Activated T-helper 17 cell treated with anti-CD3 and anti-CD28 coated beads, Interleukin-2, amount 50 U/mL, for 72 hours (primary cell): Measurements from ENCODE around the gene ATXN1L. TPM values are rescaled to one million over a fixed set of nuclear protein-coding genes. Genes with fewer than 3 reads are reported as not detected.
"Not testable (repeated sequence)": the region's sequence is repeated elsewhere in the genome, so short reads cannot be mapped to it uniquely, and the experiment has no call there.

ENCODE experiments used
- ATAC-seq: fragments of 150-1000 bp; cut with Tn5 transposase; replicated peaks from 2 replicates; pipeline ENCODE4 v1.10.0; 2021; ENCODE audit warnings: mild to moderate bottlenecking, moderate library complexity
- H3K27ac Mint-ChIP-seq: one replicate; pipeline ENCODE4 v1.8.0; 2022; ENCODE audit warnings: mixed read lengths
- H3K27me3 Mint-ChIP-seq: one replicate; pipeline ENCODE4 v1.8.0; 2022; ENCODE audit warnings: mixed read lengths
- H3K36me3 Mint-ChIP-seq: one replicate; pipeline ENCODE4 v1.8.0; 2022; ENCODE audit warnings: low read depth, mild to moderate bottlenecking, mixed read lengths
- H3K4me1 Mint-ChIP-seq: one replicate; pipeline ENCODE4 v1.8.0; 2022; ENCODE audit warnings: mixed read lengths
- H3K4me3 Mint-ChIP-seq: one replicate; pipeline ENCODE4 v1.8.0; 2022; ENCODE audit warnings: mild to moderate bottlenecking, mixed read lengths
- H3K9me3 Mint-ChIP-seq: one replicate; pipeline ENCODE4 v1.8.0; 2022; ENCODE audit warnings: mixed read lengths
- total RNA-seq, 2 donors: library from RNA; stranded (reverse); gene quantifications; one replicate each; pipeline ENCODE4 v1.2.3, GENCODE V29; 2022

Gene ATXN1L
- total RNA-seq, 2 donors from 2014 or later: 18.2 to 27.3 TPM

DNA sequence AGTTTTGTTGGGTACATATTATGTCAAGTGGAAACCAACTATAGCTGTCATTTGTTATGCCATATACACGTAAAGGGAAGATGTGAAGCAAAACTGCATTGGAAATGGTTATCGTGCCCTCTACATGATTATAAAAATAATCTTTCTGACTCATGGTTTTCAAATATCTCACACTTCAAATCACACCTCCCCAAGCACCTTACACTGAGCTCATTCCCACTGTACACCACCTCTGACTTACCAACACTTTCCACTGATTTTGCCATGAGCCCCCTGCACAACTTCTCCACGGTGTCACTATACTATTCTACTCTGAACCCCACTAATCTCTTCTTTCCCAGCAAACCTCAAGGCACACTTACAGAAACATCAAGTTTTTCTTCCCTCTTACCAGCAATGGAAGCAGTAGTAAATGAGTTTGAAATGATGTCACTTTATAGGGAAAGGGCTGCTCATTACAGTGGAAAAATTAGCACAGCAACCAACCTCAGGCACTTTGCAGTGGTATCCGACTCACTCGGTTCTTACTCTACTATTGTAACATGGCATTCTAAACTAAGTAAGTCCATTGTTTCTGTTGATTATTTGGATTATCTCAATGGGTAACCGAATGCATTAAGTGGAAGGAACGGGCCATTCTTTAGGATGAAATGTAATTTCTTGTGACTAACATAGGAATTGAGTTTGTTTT lies 19.5 kb downstream of the ATXN1L start:
- H3K4me1 Mint-ChIP-seq: peaks cover 4% of the 10 kb centered on the region
- peak; percentile 53 for ATAC-seq
- H3K27me3 Mint-ChIP-seq: no peaks in the 10 kb centered on the region
- no peak overlapping the region for H3K27ac Mint-ChIP-seq
- H3K36me3 Mint-ChIP-seq: peaks cover 76% of the 10 kb centered on the region
- H3K4me3 Mint-ChIP-seq: no peak overlapping the region
- H3K9me3 Mint-ChIP-seq: no peaks in the 10 kb centered on the region

DNA sequence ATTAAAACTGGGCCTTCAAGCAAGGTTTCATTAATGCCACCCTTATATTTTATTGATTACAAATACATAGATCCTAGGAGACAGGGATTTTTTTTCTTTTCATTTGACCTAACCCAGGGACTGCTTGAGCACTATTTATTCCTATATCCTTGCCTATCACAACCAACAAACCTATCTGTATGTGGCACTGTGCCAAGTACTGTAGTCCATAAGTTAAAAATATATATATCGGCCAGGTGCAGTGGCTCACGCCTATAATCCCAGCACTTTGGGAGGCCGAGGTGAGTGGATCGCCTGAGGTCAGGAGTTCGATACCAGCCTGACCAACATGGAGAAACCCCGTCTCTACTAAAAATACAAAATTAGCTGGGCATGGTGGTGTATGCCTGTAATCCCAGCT lies 21.4 kb downstream of the ATXN1L start:
- H3K27ac Mint-ChIP-seq, ATAC-seq, H3K9me3 Mint-ChIP-seq, H3K27me3 Mint-ChIP-seq, H3K4me3 Mint-ChIP-seq, H3K4me1 Mint-ChIP-seq: not testable (repeated sequence)
- H3K36me3 Mint-ChIP-seq: peaks cover 59% of the 10 kb centered on the region

DNA sequence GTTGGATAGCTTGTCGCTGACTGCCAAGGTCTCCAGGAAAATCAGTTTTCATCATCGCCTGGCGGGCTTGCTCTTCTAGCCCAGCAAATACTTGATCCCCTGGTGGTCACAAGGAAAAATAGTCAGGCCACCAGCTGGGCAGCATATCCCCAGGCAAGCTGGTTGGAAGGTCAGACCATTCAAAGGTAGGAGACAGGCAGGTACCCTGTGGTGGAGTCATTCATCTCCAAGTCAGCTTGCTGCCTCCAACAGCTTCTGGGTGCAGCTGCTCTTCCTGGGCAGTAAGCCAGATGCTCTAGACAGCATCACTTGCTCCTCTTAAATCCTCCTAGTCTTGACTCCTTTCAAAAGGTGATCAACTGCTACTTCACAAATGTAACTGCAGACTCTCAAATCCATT lies 22.2 kb downstream of the ATXN1L start:
- no peaks in the 10 kb centered on the region for H3K27me3 Mint-ChIP-seq
- peaks cover 11% of the 10 kb centered on the region for H3K4me1 Mint-ChIP-seq
- no peaks in the 10 kb centered on the region for H3K9me3 Mint-ChIP-seq
- H3K27ac Mint-ChIP-seq: no peak overlapping the region
- ATAC-seq: no peak
- no peak overlapping the region for H3K4me3 Mint-ChIP-seq
- H3K36me3 Mint-ChIP-seq: peaks cover 53% of the 10 kb centered on the region

DNA sequence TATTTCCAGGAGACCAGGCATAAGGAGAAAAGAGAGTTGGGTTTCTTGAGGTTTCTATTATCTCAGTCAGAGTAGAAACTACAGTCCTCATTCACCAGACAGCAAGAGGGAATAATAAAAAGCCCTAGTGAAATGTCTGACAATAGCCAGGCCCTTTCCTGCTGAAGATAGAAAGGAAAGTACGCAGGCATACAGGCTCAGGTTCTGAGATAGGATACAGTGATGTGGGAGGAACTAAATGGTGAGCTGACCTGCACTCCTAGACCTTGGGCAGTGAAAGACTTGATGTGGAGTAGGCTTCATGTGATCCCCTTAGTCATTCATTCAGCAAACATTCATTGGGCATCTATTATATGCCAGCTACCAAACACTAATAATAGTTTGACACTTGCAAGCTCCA lies 23.3 kb downstream of the ATXN1L start:
- no peaks in the 10 kb centered on the region for H3K27me3 Mint-ChIP-seq
- ATAC-seq: no peak
- H3K4me1 Mint-ChIP-seq: peaks cover 15% of the 10 kb centered on the region
- H3K27ac Mint-ChIP-seq: no peak overlapping the region
- no peak overlapping the region for H3K4me3 Mint-ChIP-seq
- H3K36me3 Mint-ChIP-seq: peaks cover 48% of the 10 kb centered on the region
- H3K9me3 Mint-ChIP-seq: no peaks in the 10 kb centered on the region

DNA sequence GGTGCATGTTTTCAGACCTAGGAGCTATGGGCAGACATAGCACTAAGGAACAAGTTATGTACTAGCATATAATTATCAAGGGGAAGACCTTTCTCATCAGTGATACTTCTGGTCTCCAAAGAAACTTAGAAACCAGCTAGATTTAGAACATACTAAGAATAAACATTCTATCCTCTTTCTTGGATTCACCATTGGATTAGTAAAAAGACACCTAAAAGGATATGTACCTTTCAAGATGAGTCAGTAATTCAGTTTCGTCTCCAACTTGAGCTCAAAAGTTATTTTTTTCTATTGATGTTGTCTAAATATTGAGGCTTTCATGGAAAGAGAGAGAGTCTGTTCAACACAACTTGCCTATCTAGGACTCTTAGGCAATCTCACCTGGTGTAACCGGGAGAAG lies 25.0 kb downstream of the ATXN1L start:
- no peaks in the 10 kb centered on the region for H3K9me3 Mint-ChIP-seq
- peak; percentile 58 for ATAC-seq
- peaks cover 15% of the 10 kb centered on the region for H3K4me1 Mint-ChIP-seq
- peaks cover 43% of the 10 kb centered on the region for H3K36me3 Mint-ChIP-seq
- H3K27me3 Mint-ChIP-seq: no peaks in the 10 kb centered on the region
- H3K27ac Mint-ChIP-seq: peak overlapping the region; percentile 73
- no peak overlapping the region for H3K4me3 Mint-ChIP-seq

DNA sequence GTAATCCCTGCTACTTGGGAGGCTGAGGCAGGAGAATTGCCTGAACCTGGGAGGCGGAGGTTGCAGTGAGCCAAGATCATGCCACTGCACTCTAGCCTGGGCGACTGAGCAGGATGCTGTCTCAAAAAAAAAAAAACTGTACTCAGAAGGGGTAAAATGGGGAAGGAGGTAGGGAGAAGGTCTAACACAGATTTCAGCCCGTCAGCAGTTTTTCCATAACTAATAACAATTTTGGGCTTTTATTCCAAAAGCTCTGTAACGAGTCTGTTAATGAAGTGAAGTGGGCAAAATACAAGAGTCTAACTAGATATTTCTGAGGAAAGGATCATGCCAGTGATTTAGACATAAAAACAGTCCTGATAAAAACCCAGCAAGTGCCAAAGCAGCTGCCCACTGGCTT lies 27.4 kb downstream of the ATXN1L start:
- H3K36me3 Mint-ChIP-seq: peaks cover 34% of the 10 kb centered on the region
- peak overlapping the region; percentile 38 for H3K27ac Mint-ChIP-seq
- H3K9me3 Mint-ChIP-seq: no peaks in the 10 kb centered on the region
- no peak for ATAC-seq
- H3K4me1 Mint-ChIP-seq: peaks cover 15% of the 10 kb centered on the region
- no peak overlapping the region for H3K4me3 Mint-ChIP-seq
- H3K27me3 Mint-ChIP-seq: no peaks in the 10 kb centered on the region

DNA sequence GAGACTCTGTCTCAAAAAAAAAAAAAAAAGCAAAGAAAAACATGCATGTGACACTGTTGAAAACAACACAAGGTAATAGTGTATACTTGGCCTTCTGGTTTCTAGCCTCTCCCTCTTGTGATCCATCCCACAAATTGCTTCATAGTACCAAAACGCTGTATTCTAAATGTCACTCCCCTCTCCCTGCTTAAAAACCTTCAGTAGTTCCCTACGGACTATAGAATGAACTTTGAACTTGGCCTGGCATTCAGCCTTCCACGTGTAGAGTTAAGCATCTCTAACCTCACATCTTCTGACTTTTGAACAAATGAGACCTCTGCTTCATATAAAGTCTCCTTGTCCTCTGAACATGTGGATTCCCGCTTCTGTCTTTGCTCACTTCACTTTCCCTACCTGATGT lies 33.1 kb downstream of the ATXN1L start:
- peaks cover 24% of the 10 kb centered on the region for H3K4me1 Mint-ChIP-seq
- ATAC-seq: no peak
- no peaks in the 10 kb centered on the region for H3K27me3 Mint-ChIP-seq
- H3K9me3 Mint-ChIP-seq: no peaks in the 10 kb centered on the region
- H3K27ac Mint-ChIP-seq: no peak overlapping the region
- H3K36me3 Mint-ChIP-seq: peaks cover 49% of the 10 kb centered on the region
- no peak overlapping the region for H3K4me3 Mint-ChIP-seq

DNA sequence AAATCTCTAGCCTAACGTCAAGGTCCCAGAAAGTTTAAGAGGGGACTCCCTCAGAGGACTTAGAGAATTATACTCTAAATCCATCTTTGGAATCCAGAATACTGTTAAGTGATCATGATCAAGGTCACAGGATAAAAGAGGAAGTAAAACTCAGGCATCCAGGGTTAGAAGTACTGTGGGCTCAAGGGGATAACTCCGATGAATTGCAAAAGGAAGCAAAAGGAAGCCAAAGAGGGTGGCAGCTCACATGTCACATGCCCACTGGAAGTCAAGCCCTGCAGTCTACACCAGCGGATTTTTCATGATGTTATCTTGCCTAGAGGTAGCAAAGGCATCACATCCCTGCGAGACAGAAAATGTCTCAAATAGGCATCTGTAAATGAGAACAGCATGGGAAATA lies 34.4 kb downstream of the ATXN1L start:
- Mint-ChIP-seq H3K36me3 (peaks cover 44% of the 10 kb centered on the region), H3K4me3 (no peak overlapping the region), H3K27ac (no peak overlapping the region), H3K4me1 (peaks cover 28% of the 10 kb centered on the region), H3K27me3 (no peaks in the 10 kb centered on the region), H3K9me3 (no peaks in the 10 kb centered on the region)
- no peak for ATAC-seq

DNA sequence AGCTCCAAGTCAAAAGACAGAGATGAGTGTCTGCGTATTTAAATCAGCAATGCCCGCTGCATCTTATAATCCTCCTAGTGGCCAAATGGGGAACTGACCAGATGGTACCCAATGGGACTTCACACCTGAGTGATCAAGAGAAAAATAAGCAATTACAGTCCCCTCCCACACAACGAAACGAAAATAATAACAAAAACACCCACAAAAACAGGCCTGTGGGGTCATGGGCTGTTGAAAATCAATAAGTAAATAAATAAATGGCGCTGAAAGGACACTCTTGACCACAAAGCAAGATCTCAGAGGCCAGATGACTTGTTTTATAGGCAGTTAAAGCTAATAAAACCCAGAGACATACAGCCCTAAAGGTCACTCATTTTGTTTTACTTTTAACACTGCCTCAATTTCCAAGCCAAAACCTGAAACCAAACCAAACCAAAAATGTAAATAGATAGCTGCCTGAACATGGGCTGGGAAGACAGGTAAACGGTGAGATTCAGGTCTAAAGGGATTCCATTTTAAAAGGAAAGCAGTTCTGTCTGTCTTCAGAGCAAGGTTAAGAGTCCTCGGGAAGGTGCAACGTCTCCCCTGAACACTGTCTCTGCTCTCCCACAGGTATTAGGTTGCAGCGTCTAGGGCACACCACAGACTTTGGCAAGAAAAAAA lies 36.9 kb downstream of the ATXN1L start:
- Mint-ChIP-seq H3K4me3 (peak overlapping the region; percentile 89), H3K4me1 (peaks cover 28% of the 10 kb centered on the region), H3K27ac (peak overlapping the region; percentile 91), H3K36me3 (peaks cover 33% of the 10 kb centered on the region), H3K9me3 (no peaks in the 10 kb centered on the region), H3K27me3 (no peaks in the 10 kb centered on the region)
- ATAC-seq: peak; percentile 64

DNA sequence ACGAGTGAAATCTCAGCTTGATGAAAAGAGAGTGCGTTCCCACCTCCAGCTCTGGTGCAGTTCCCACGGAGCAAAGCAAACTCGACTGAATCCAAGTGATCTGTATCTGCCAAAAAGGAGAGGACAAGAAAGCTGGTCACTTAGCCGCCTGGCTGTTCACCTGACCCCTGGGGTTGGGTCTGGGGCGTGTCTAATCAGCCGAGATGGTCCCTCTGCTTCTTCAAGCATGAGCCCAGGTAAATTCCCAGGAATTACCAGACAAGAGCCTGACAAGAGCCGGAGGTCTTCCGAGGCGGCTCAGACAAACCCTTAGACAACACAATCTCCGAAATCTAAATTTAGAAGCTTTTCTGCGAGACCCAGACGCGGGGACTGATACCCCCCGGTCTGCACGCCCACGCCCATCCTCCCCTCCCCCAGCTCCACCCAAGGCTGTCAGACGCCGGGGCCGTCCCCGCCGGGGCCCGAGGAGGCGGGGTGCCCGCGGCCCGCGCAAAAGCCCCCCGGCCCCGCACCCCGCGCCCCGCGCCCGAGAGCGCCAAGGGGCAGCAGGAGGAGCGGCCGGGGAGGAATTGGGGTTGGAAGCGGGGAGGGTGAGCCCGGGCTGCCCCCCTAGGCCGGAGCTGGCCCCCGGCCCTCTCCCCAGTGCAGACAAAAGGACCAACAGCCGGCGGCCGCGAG lies 37.5 kb downstream of the ATXN1L start:
- Mint-ChIP-seq H3K27ac (peak overlapping the region; percentile 91), H3K36me3 (peaks cover 29% of the 10 kb centered on the region), H3K27me3 (no peaks in the 10 kb centered on the region), H3K9me3 (no peaks in the 10 kb centered on the region), H3K4me3 (peak overlapping the region; percentile 89), H3K4me1 (peaks cover 28% of the 10 kb centered on the region)
- ATAC-seq: peak; percentile 31

DNA sequence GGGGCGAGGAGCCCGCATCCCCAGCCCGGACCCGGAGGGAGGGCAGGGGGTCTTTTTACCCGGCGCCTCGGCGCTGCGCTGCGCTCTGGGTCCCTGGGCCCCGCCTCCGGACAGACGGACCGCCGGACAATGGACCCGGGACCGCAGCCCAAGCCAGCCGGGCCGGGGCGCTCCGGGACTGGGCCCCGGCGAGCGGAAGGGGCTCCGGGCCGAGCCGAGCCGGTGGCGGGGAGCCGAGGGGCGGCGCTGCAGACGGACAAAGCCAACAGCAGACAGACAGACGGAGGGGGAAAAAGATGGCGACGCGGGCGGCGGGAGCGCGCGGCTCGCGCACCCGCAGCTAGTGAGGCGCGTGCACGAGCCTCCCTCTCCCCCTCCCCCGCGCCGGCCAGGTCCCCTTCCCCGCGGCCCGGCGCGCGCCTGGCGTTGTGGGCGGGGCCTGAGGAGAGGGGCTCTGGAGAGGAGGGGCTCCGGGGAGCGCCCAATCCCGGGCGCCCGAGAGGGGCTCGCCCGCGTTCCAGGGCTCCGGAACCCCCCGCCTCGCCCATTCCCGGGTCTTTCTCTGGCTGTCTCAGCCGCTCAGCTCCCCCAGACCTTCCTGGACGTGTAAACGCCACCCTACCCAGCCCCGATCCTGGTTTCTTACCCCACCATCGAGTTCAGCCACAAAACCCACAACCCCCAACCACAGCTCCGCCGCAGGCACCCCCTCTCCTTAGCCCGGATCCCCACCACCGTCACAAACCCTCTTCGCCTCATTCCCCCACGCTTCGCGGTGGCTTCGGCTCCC lies 38.3 kb downstream of the ATXN1L start, which contains the start of gene ZNF821:
TSS of gene ZNF821 (minus strand) at position 334 of the 790 bp plus-strand sequence. CDS start 4,236 bp downstream, outside the sequence.
- peak within 1 kb of the TSS; percentile 95 for H3K4me3 Mint-ChIP-seq
- H3K4me1 Mint-ChIP-seq: peaks cover 24% of the 10 kb centered on the region
- ATAC-seq: peak; percentile 68
- H3K36me3 Mint-ChIP-seq: peaks cover 22% of the 10 kb centered on the region
- H3K9me3 Mint-ChIP-seq: no peaks in the 10 kb centered on the region
- peak within 1 kb of the TSS; percentile 94 for H3K27ac Mint-ChIP-seq
- no peaks in the 10 kb centered on the region for H3K27me3 Mint-ChIP-seq

DNA sequence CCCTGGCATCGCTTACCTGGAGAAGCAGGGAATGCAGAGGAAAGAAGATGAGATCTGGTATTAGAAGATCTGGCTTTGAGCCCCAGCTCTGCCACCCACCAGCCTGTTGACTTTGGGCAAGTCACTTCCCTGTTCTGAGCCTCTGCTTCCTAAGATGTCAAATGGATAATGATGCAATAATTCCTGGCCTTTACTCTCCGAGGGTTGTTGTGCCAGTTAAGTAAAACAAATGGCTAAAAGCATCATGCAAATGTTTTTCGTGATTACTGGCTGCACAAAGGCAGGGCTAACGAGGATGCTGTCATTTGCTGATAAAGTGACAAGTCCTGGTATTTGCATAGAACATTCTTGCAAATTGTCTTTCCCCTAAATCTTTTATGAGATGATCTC lies 39.5 kb downstream of the ATXN1L start:
- peaks cover 12% of the 10 kb centered on the region for H3K36me3 Mint-ChIP-seq
- peak overlapping the region; percentile 94 for H3K27ac Mint-ChIP-seq
- no peaks in the 10 kb centered on the region for H3K9me3 Mint-ChIP-seq
- H3K4me1 Mint-ChIP-seq: peaks cover 20% of the 10 kb centered on the region
- no peaks in the 10 kb centered on the region for H3K27me3 Mint-ChIP-seq
- no peak for ATAC-seq
- peak overlapping the region; percentile 95 for H3K4me3 Mint-ChIP-seq

DNA sequence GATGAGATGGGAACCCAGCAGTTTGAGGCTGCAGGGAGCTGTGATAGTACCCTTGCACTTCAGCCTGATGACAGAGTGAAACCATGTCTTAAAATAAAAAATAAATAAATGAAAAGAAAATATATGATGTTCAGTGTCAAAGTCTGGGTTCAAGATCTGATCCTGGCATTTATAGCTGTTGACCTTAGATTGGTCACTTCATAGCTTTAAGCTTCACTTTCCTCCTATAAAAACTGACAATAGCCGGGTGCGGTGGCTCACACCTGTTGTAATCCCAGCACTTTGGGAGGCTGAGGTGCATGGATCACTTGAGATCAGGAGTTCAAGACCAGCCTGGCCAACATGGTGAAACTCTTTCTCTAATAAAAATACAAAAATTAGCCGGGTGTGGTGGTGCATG lies 43.4 kb downstream of the ATXN1L start:
- Mint-ChIP-seq H3K27ac (no peak overlapping the region), H3K4me1 (peaks cover 4% of the 10 kb centered on the region), H3K36me3 (peaks cover 5% of the 10 kb centered on the region), H3K9me3 (no peaks in the 10 kb centered on the region), H3K27me3 (no peaks in the 10 kb centered on the region), H3K4me3 (no peak overlapping the region)
- no peak for ATAC-seq

DNA sequence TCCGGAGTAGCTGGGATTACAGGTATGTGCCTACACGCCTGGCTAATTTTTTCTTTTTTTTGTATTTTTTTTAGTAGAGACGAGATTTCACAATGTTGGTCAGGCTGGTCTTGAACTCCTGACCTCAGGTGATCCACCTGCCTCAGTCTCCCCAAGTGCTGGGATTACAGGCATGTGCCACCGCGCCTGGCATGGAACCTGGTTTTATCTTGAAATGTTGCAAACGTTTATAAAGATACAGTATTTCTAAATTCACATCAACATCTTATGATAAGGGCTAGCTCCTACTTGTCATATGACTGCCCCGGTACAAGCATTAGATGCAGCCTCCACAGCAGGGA lies 48.1 kb downstream of the ATXN1L start:
- no peaks in the 10 kb centered on the region for H3K27me3 Mint-ChIP-seq
- H3K4me3 Mint-ChIP-seq: peak overlapping the region; percentile 92
- peaks cover 4% of the 10 kb centered on the region for H3K4me1 Mint-ChIP-seq
- no peaks in the 10 kb centered on the region for H3K9me3 Mint-ChIP-seq
- H3K27ac Mint-ChIP-seq: peak overlapping the region; percentile 96
- ATAC-seq: no peak
- H3K36me3 Mint-ChIP-seq: peaks cover 39% of the 10 kb centered on the region
